ENCODE measurements around the gene OPTC.
"Not testable (repeated sequence)": the region's sequence is repeated elsewhere in the genome, so short reads cannot be mapped to it uniquely, and the experiment has no call there.

OPTC gene

GRCh38 chr1:203465146-203465798, 28.7 kb upstream of the OPTC start:
- no peaks in the 10 kb centered on the region for H3K9me3 ChIP-seq (ENCODE audit: control insufficient read depth, insufficient read depth, low read length)
- no peaks in the 10 kb centered on the region for H3K27me3 ChIP-seq (ENCODE audit: control insufficient read depth, insufficient read depth, low read length)
- no peaks in the 10 kb centered on the region for H3K36me3 ChIP-seq (ENCODE audit: control insufficient read depth, insufficient read depth, low read length)
- H3K9ac ChIP-seq (ENCODE audit: low read depth, low read length): no peak overlapping the region
- H3K27ac ChIP-seq (ENCODE audit: low read depth, low read length): no peak overlapping the region
- H3K4me3 ChIP-seq (ENCODE audit: low read depth, low read length): no peak overlapping the region
- peaks cover 13% of the 10 kb centered on the region for H3K4me1 ChIP-seq (ENCODE audit: control insufficient read depth, insufficient read depth, low read length)

DNA sequence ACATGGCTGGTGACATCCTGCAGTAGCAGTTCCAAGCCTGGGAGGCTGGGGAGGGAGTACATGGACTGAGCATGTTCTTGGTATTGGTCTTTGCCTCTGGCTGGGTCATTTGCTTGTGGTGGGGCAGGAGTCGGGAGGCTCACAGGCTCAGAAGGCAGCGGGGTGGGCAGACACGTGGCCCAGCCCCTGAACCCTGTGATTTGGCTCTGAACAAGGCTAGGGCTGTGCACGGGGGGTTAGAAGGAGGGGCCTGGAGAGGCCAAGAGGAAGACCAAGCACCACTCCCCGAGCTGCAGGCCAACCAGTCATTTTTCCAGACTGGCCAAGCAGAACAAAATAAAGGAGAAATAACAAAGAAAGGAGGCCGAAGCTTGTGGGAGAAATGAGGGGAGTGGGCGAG, 28.0 kb upstream of the OPTC start:
- H3K36me3 ChIP-seq (ENCODE audit: control insufficient read depth, insufficient read depth, low read length): no peaks in the 10 kb centered on the region
- peaks cover 13% of the 10 kb centered on the region for H3K4me1 ChIP-seq (ENCODE audit: control insufficient read depth, insufficient read depth, low read length)
- H3K9me3 ChIP-seq (ENCODE audit: control insufficient read depth, insufficient read depth, low read length): no peaks in the 10 kb centered on the region
- no peak overlapping the region for H3K27ac ChIP-seq (ENCODE audit: low read depth, low read length)
- no peak overlapping the region for H3K4me3 ChIP-seq (ENCODE audit: low read depth, low read length)
- H3K9ac ChIP-seq (ENCODE audit: low read depth, low read length): no peak overlapping the region
- H3K27me3 ChIP-seq (ENCODE audit: control insufficient read depth, insufficient read depth, low read length): no peaks in the 10 kb centered on the region

DNA sequence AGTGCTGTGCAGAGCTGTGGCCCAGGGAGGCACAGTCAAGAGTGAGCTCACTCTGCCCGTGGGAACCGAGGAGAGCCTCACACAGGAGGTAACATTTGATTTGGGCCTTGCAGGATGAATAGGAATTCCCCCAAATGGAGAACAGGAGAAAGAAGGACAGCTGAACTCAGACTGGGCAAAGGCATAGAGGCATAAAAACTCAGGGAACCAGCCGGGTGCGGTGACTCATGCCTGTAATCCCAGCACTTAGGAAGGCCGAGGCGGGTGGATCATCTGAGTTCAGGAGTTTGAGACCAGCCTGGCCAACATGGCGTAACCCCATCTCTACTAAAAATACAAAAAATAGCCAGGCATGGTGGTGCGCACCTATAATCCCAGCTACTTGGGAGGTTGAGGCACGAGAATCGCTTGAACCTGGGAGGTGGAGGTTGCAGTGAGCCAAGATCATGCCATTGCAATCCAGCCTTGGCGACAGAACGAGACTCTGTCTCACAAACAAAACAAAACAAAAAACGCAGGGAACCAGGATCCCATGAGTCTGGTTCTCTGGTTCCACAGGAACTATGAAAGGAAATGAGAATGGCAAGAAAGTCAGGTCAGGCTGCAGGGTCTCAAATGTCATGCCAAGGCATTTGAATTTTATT, 26.9 kb upstream of the OPTC start:
- H3K9ac ChIP-seq (ENCODE audit: low read depth, low read length); H3K9me3 ChIP-seq (ENCODE audit: control insufficient read depth, insufficient read depth, low read length); H3K27ac ChIP-seq (ENCODE audit: low read depth, low read length); H3K4me3 ChIP-seq (ENCODE audit: low read depth, low read length); H3K36me3 ChIP-seq (ENCODE audit: control insufficient read depth, insufficient read depth, low read length); H3K27me3 ChIP-seq (ENCODE audit: control insufficient read depth, insufficient read depth, low read length): not testable (repeated sequence)
- peaks cover 13% of the 10 kb centered on the region for H3K4me1 ChIP-seq (ENCODE audit: control insufficient read depth, insufficient read depth, low read length)

- Histone ChIP-seq H3K27me3 (ENCODE audit: control insufficient read depth, insufficient read depth, low read length) (no peaks in the 10 kb centered on the region), H3K4me3 (ENCODE audit: low read depth, low read length) (no peak overlapping the region), H3K36me3 (ENCODE audit: control insufficient read depth, insufficient read depth, low read length) (no peaks in the 10 kb centered on the region), H3K4me1 (ENCODE audit: control insufficient read depth, insufficient read depth, low read length) (peaks cover 13% of the 10 kb centered on the region), H3K9me3 (ENCODE audit: control insufficient read depth, insufficient read depth, low read length) (no peaks in the 10 kb centered on the region), H3K27ac (ENCODE audit: low read depth, low read length) (no peak overlapping the region), H3K9ac (ENCODE audit: low read depth, low read length) (no peak overlapping the region)
Measured at GRCh38 chr1:203467550-203467921, 26.4 kb upstream of the OPTC start.

GRCh38 chr1:203468326-203468725, 25.6 kb upstream of the OPTC start:
- Histone ChIP-seq H3K9ac (ENCODE audit: low read depth, low read length) (no peak overlapping the region), H3K4me3 (ENCODE audit: low read depth, low read length) (no peak overlapping the region), H3K27me3 (ENCODE audit: control insufficient read depth, insufficient read depth, low read length) (no peaks in the 10 kb centered on the region), H3K9me3 (ENCODE audit: control insufficient read depth, insufficient read depth, low read length) (no peaks in the 10 kb centered on the region), H3K36me3 (ENCODE audit: control insufficient read depth, insufficient read depth, low read length) (no peaks in the 10 kb centered on the region), H3K4me1 (ENCODE audit: control insufficient read depth, insufficient read depth, low read length) (peaks cover 11% of the 10 kb centered on the region), H3K27ac (ENCODE audit: low read depth, low read length) (no peak overlapping the region)

GRCh38 chr1:203470240-203470639, 23.7 kb upstream of the OPTC start:
- Histone ChIP-seq H3K9me3 (ENCODE audit: control insufficient read depth, insufficient read depth, low read length) (no peaks in the 10 kb centered on the region), H3K36me3 (ENCODE audit: control insufficient read depth, insufficient read depth, low read length) (no peaks in the 10 kb centered on the region), H3K4me1 (ENCODE audit: control insufficient read depth, insufficient read depth, low read length) (peaks cover 9% of the 10 kb centered on the region), H3K9ac (ENCODE audit: low read depth, low read length) (no peak overlapping the region), H3K4me3 (ENCODE audit: low read depth, low read length) (no peak overlapping the region), H3K27me3 (ENCODE audit: control insufficient read depth, insufficient read depth, low read length) (no peaks in the 10 kb centered on the region), H3K27ac (ENCODE audit: low read depth, low read length) (no peak overlapping the region)

GRCh38 chr1:203471841-203472240, 22.1 kb upstream of the OPTC start:
- Histone ChIP-seq H3K27me3 (ENCODE audit: control insufficient read depth, insufficient read depth, low read length) (no peaks in the 10 kb centered on the region), H3K9me3 (ENCODE audit: control insufficient read depth, insufficient read depth, low read length) (no peaks in the 10 kb centered on the region), H3K4me3 (ENCODE audit: low read depth, low read length) (no peak overlapping the region), H3K27ac (ENCODE audit: low read depth, low read length) (no peak overlapping the region), H3K4me1 (ENCODE audit: control insufficient read depth, insufficient read depth, low read length) (peaks cover 11% of the 10 kb centered on the region), H3K9ac (ENCODE audit: low read depth, low read length) (no peak overlapping the region), H3K36me3 (ENCODE audit: control insufficient read depth, insufficient read depth, low read length) (no peaks in the 10 kb centered on the region)

- Histone ChIP-seq H3K36me3 (ENCODE audit: control insufficient read depth, insufficient read depth, low read length) (no peaks in the 10 kb centered on the region), H3K4me3 (ENCODE audit: low read depth, low read length) (no peak overlapping the region), H3K4me1 (ENCODE audit: control insufficient read depth, insufficient read depth, low read length) (peaks cover 11% of the 10 kb centered on the region)
Measured at GRCh38 chr1:203473281-203473680, 20.7 kb upstream of the OPTC start.

DNA sequence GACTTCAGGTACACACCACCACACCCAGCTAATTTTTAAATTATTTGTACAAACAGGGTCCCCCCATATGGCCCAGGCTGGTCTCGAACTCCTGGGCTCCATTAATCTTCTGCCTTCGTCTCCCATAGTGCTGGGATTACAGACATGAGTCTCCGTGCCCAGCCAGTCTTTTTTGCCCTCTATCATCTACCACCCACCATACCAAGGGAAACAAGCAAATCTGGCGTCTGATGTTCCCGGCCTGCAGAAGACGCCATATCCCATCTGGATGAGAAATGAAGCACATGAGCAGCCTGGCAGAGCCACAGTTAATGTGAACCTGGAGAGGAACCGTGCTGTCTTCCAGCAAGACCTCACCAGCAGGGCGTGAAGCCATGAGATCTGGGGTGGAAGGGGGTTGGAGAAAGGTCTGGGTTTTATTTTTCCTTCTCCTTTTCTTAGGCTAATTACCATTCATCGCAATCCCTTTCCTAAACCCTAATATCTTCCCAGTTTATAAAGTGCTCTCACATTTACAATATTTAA, 20.1 kb upstream of the OPTC start:
- no peak overlapping the region for H3K9ac ChIP-seq (ENCODE audit: low read depth, low read length)
- H3K4me1 ChIP-seq (ENCODE audit: control insufficient read depth, insufficient read depth, low read length): peaks cover 11% of the 10 kb centered on the region
- H3K36me3 ChIP-seq (ENCODE audit: control insufficient read depth, insufficient read depth, low read length): no peaks in the 10 kb centered on the region
- H3K9me3 ChIP-seq (ENCODE audit: control insufficient read depth, insufficient read depth, low read length): no peaks in the 10 kb centered on the region
- no peak overlapping the region for H3K27ac ChIP-seq (ENCODE audit: low read depth, low read length)
- no peak overlapping the region for H3K4me3 ChIP-seq (ENCODE audit: low read depth, low read length)
- no peaks in the 10 kb centered on the region for H3K27me3 ChIP-seq (ENCODE audit: control insufficient read depth, insufficient read depth, low read length)

More at GRCh38 chr1:203473281-203473680, 20.7 kb upstream of the OPTC start:
- Histone ChIP-seq H3K9ac (ENCODE audit: low read depth, low read length) (no peak overlapping the region), H3K27me3 (ENCODE audit: control insufficient read depth, insufficient read depth, low read length) (no peaks in the 10 kb centered on the region), H3K9me3 (ENCODE audit: control insufficient read depth, insufficient read depth, low read length) (no peaks in the 10 kb centered on the region), H3K27ac (ENCODE audit: low read depth, low read length) (no peak overlapping the region)

- Histone ChIP-seq H3K27ac (ENCODE audit: low read depth, low read length) (no peak within 1 kb of the TSS), H3K4me3 (ENCODE audit: low read depth, low read length) (peak within 1 kb of the TSS; percentile 22), H3K27me3 (ENCODE audit: control insufficient read depth, insufficient read depth, low read length) (no peaks in the 10 kb centered on the region), H3K36me3 (ENCODE audit: control insufficient read depth, insufficient read depth, low read length) (no peaks in the 10 kb centered on the region), H3K4me1 (ENCODE audit: control insufficient read depth, insufficient read depth, low read length) (peaks cover 11% of the 10 kb centered on the region), H3K9ac (ENCODE audit: low read depth, low read length) (no peak within 1 kb of the TSS), H3K9me3 (ENCODE audit: control insufficient read depth, insufficient read depth, low read length) (no peaks in the 10 kb centered on the region)
Measured at GRCh38 chr1:203475012-203475981, 18.7 kb upstream of the OPTC start, which contains the start of gene PRELP. TSS of gene PRELP (plus strand) at chr1:203475806. CDS start at chr1:203483185, 7,379 bp downstream.

All from HUES48 (cell line).